Caco-2 (cell line): ENCODE measurements around the gene CRTC3. TPM values are rescaled to one million over a fixed set of nuclear protein-coding genes. Genes with fewer than 3 reads are reported as not detected.

Source experiments
- BruUV-seq: library from RNA; stranded (reverse); fragments of 400-500 nt; replicated peaks from 2 replicates; lab custom pipeline; 2021; lab: Mats Ljungman, UMichigan
- CTCF ChIA-PET: fragments of 300-600 bp; sonication (Branson Sonifier 250); formaldehyde crosslinking; loops from one replicate; lab custom pipeline; 2022; ENCODE audit warnings: antibody characterized with exemption; lab: Charles Lee
- POLR2A ChIA-PET: fragments of 300-600 bp; sonication (Branson Sonifier 250); formaldehyde crosslinking; loops from one replicate; lab custom pipeline; 2022; ENCODE audit warnings: antibody characterized with exemption; lab: Charles Lee
- DNase-seq, 2 experiments: peaks; one replicate each; pipeline versions ENCODE4 v3.0.0 to v3.0.0-alpha.2; 2020 to 2022
- H3K27me3 ChIP-seq: replicated peaks from 2 replicates; pipeline ENCODE4 v1.6.0; 2011; ENCODE audit warnings: low read length; ENCODE audit not compliant: control insufficient read depth, insufficient read depth
- H3K36me3 ChIP-seq: 2 replicates; pipeline ENCODE4 v1.5.1; 2011; ENCODE audit warnings: low read length; ENCODE audit not compliant: control insufficient read depth, insufficient read depth
- H3K4me1 ChIP-seq: fragments of 250-450 bp; sonication (Bioruptor Pico); 2 replicates; pipeline ENCODE4 v1.5.1; 2020; ENCODE audit warnings: mild to moderate bottlenecking
- H3K4me3 ChIP-seq: 2 replicates; pipeline ENCODE4 v1.5.1; 2011; ENCODE audit warnings: low read depth, mild to moderate bottlenecking, control low read depth, low read length
- H3K9me3 ChIP-seq: fragments of 250-450 bp; sonication (Bioruptor Pico); 2 replicates; pipeline ENCODE4 v1.5.1; 2020; ENCODE audit warnings: mild to moderate bottlenecking, moderate library complexity
- H3K27ac Mint-ChIP-seq: one replicate; pipeline ENCODE4 v1.8.0; 2022; ENCODE audit warnings: mixed read lengths; ENCODE audit not compliant: unreplicated experiment
- H3K27me3 Mint-ChIP-seq: one replicate; pipeline ENCODE4 v1.8.0; 2022; ENCODE audit warnings: mixed read lengths; ENCODE audit not compliant: insufficient read depth, unreplicated experiment
- H3K36me3 Mint-ChIP-seq: one replicate; pipeline ENCODE4 v1.8.0; 2022; ENCODE audit warnings: mild to moderate bottlenecking, mixed read lengths; ENCODE audit not compliant: insufficient read depth, unreplicated experiment
- H3K4me1 Mint-ChIP-seq: one replicate; pipeline ENCODE4 v1.8.0; 2022; ENCODE audit warnings: low read depth, mixed read lengths; ENCODE audit not compliant: unreplicated experiment
- H3K4me3 Mint-ChIP-seq: one replicate; pipeline ENCODE4 v1.8.0; 2022; ENCODE audit warnings: mild to moderate bottlenecking, moderate library complexity, mixed read lengths; ENCODE audit not compliant: unreplicated experiment
- H3K9me3 Mint-ChIP-seq: one replicate; pipeline ENCODE4 v1.8.0; 2022; ENCODE audit warnings: mixed read lengths; ENCODE audit not compliant: unreplicated experiment
- intact Hi-C: fragments of 100-400 bp; cut with micrococcal nuclease; formaldehyde crosslinking; loops from one replicate; pipeline ENCODE4 v1.10.0; 2022; ENCODE audit not compliant: unreplicated experiment
- total RNA-seq: library from RNA; stranded (reverse); gene quantifications from 2 replicates; pipeline ENCODE4 v1.2.3, GENCODE V29; 2022
- TF ChIP-seq, protein P1 (sequence below), 2 experiments: fragments of 200-600 bp in 1 of 2; IDR thresholded peaks; 1 replicate in 1 of 2; 2 replicates in 1 of 2; pipeline versions ENCODE4 v1.5.1 to v1.8.0; 2011 to 2022; ENCODE audit warnings: antibody characterized with exemption in 1 of 2, control low read depth in 1 of 2, inconsistent platforms in 1 of 2, low read depth in 1 of 2, low read length in 1 of 2, mild to moderate bottlenecking in 1 of 2, moderate library complexity in 1 of 2; ENCODE audit not compliant: insufficient read depth in 1 of 2, severe bottlenecking in 1 of 2, unreplicated experiment in 1 of 2

Gene CRTC3
- total RNA-seq, 1 experiment from 2014 or later, result 35.0 TPM

DNA sequence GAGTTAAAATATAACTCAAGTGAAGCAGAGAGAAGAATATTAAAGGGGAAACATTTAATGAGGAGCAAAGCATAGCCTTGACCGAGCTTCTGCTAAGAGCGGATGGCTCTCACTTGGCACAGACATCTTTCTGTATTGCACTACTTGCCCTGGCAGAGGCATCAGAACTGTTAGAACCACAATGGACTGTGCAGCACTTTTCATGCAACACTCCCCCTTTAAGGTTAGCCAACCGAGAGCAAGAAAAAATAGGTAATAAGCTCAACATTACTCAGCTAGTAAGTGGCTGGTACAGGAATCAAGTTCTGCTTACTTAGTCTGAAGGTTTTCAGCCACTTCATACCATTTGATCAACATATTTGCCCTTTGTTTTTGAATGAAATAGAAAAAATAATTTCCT, 33.7 kb downstream of the CRTC3 start:
- Mint-ChIP-seq H3K27me3 (no peaks in the 10 kb centered on the region), H3K36me3 (peaks cover 6% of the 10 kb centered on the region), H3K4me3 (no peak overlapping the region), H3K9me3 (no peaks in the 10 kb centered on the region), H3K4me1 (peaks cover 2% of the 10 kb centered on the region), H3K27ac (no peak overlapping the region)
- Histone ChIP-seq H3K27me3 (no peaks in the 10 kb centered on the region), H3K4me3 (no peak overlapping the region), H3K36me3 (no peaks in the 10 kb centered on the region), H3K4me1 (peaks cover 7% of the 10 kb centered on the region), H3K9me3 (no peaks in the 10 kb centered on the region)
- CTCF ChIA-PET, result interaction anchor here (0.6 kb wide), 1 partner anchor 18 kb away, joined by 3 read pairs; no protein-coding TSS in a partner anchor
- intact Hi-C loops, result no loop called here
- BruUV-seq, result no TSS peak
- POLR2A ChIA-PET, result no interaction called here
- no peak for DNase-seq
- TF ChIP-seq, protein P1, sequence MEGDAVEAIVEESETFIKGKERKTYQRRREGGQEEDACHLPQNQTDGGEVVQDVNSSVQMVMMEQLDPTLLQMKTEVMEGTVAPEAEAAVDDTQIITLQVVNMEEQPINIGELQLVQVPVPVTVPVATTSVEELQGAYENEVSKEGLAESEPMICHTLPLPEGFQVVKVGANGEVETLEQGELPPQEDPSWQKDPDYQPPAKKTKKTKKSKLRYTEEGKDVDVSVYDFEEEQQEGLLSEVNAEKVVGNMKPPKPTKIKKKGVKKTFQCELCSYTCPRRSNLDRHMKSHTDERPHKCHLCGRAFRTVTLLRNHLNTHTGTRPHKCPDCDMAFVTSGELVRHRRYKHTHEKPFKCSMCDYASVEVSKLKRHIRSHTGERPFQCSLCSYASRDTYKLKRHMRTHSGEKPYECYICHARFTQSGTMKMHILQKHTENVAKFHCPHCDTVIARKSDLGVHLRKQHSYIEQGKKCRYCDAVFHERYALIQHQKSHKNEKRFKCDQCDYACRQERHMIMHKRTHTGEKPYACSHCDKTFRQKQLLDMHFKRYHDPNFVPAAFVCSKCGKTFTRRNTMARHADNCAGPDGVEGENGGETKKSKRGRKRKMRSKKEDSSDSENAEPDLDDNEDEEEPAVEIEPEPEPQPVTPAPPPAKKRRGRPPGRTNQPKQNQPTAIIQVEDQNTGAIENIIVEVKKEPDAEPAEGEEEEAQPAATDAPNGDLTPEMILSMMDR (IDR thresholded peaks at IDR 0.05; ENCODE audit: insufficient read depth in 1 of 2, low read depth in 1 of 2, low read length in 1 of 2, severe bottlenecking in 1 of 2, unreplicated experiment in 1 of 2), result no peak

GRCh38 chr15:90564051-90564450, 34.3 kb downstream of the CRTC3 start:
- no peak for DNase-seq
- no peaks in the 10 kb centered on the region for H3K4me1 Mint-ChIP-seq
- TF ChIP-seq, protein P1 (IDR thresholded peaks at IDR 0.05; ENCODE audit: insufficient read depth in 1 of 2, low read depth in 1 of 2, low read length in 1 of 2, severe bottlenecking in 1 of 2, unreplicated experiment in 1 of 2), result no peak
- H3K9me3 Mint-ChIP-seq, result no peaks in the 10 kb centered on the region
- peaks cover 1% of the 10 kb centered on the region; the same call in 1 of the 2 replicates for H3K4me1 ChIP-seq
- no TSS peak for BruUV-seq
- no peaks in the 10 kb centered on the region for H3K27me3 ChIP-seq
- CTCF ChIA-PET, result no interaction called here
- intact Hi-C loops, result no loop called here
- POLR2A ChIA-PET, result no interaction called here
- H3K27me3 Mint-ChIP-seq, result no peaks in the 10 kb centered on the region
- H3K36me3 ChIP-seq, result no peaks in the 10 kb centered on the region
- H3K27ac Mint-ChIP-seq, result no peak overlapping the region
- peaks cover 6% of the 10 kb centered on the region for H3K36me3 Mint-ChIP-seq
- no peak overlapping the region for H3K4me3 ChIP-seq
- no peak overlapping the region for H3K4me3 Mint-ChIP-seq
- no peaks in the 10 kb centered on the region for H3K9me3 ChIP-seq

- H3K27me3 Mint-ChIP-seq, result no peaks in the 10 kb centered on the region
- POLR2A ChIA-PET, result no interaction called here
- no peak overlapping the region for H3K27ac Mint-ChIP-seq
- no peak for DNase-seq
- peaks cover 6% of the 10 kb centered on the region for H3K36me3 Mint-ChIP-seq
- BruUV-seq, result no TSS peak
- H3K4me3 Mint-ChIP-seq, result no peak overlapping the region
- H3K4me1 Mint-ChIP-seq, result no peaks in the 10 kb centered on the region
- no peaks in the 10 kb centered on the region for H3K9me3 ChIP-seq
- intact Hi-C loops, result no loop called here
- H3K4me3 ChIP-seq, result no peak overlapping the region
- CTCF ChIA-PET, result no interaction called here
- no peaks in the 10 kb centered on the region for H3K27me3 ChIP-seq
- no peaks in the 10 kb centered on the region for H3K4me1 ChIP-seq
- TF ChIP-seq, protein P1 (IDR thresholded peaks at IDR 0.05; ENCODE audit: insufficient read depth in 1 of 2, low read depth in 1 of 2, low read length in 1 of 2, severe bottlenecking in 1 of 2, unreplicated experiment in 1 of 2), result no peak
- no peaks in the 10 kb centered on the region for H3K9me3 Mint-ChIP-seq
- no peaks in the 10 kb centered on the region for H3K36me3 ChIP-seq
Observed at GRCh38 chr15:90564590-90564989, 34.9 kb downstream of the CRTC3 start.
